CD8-positive, alpha-beta memory T cell (primary cell): ENCODE data around the gene PEF1. TPM values are rescaled to one million over a fixed set of nuclear protein-coding genes. Genes with fewer than 3 reads are reported as not detected.
A peak's percentile ranks its signal among the peaks of the same experiment; 100 is the strongest.

ENCODE experiments used
- CTCF ChIA-PET: fragments of 350-600 bp; sonication (Branson Sonifier 250); formaldehyde crosslinking; loops from one replicate; lab custom pipeline; 2021; ENCODE audit warnings: antibody characterized with exemption; lab: Charles Lee
- POLR2A ChIA-PET: fragments of 350-600 bp; sonication (Branson Sonifier 250); formaldehyde crosslinking; loops from one replicate; lab custom pipeline; 2021; ENCODE audit warnings: antibody characterized with exemption; lab: Charles Lee
- DNase-seq, 5 donors: peaks; one replicate each; pipeline versions ENCODE4 v3.0.0 to v3.0.0-alpha.2; 2020 to 2022; ENCODE audit warnings: mixed read lengths in 1 of 5
- H3K27ac ChIP-seq: one replicate; pipeline ENCODE4 v1.7.0; 2013; ENCODE audit warnings: low read depth, mild to moderate bottlenecking, low read length, moderate library complexity
- H3K27me3 ChIP-seq: 2 replicates; pipeline ENCODE4 v1.7.0; 2013; ENCODE audit warnings: low read length, mild to moderate bottlenecking; ENCODE audit not compliant: insufficient read depth, poor library complexity, severe bottlenecking
- H3K36me3 ChIP-seq: 2 replicates; pipeline ENCODE4 v1.7.0; 2013; ENCODE audit warnings: mild to moderate bottlenecking, low read length, moderate library complexity; ENCODE audit not compliant: insufficient read depth
- H3K4me1 ChIP-seq: 2 replicates; pipeline ENCODE4 v1.7.0; 2013; ENCODE audit warnings: mild to moderate bottlenecking, low read length, moderate library complexity; ENCODE audit not compliant: insufficient read depth
- H3K4me3 ChIP-seq: 2 replicates; pipeline ENCODE4 v1.7.0; 2013; ENCODE audit warnings: mild to moderate bottlenecking, low read length
- H3K9me3 ChIP-seq: 2 replicates; pipeline ENCODE4 v1.7.0; 2013; ENCODE audit warnings: mild to moderate bottlenecking, low read length
- H3K27ac Mint-ChIP-seq, 8 donors: one replicate each; pipeline ENCODE4 v1.8.0; 2020 to 2021; ENCODE audit warnings: mixed read lengths in 8 of 8, mild to moderate bottlenecking in 6 of 8, inconsistent platforms in 3 of 8, moderate library complexity in 3 of 8
- H3K27me3 Mint-ChIP-seq, 2 donors: one replicate each; pipeline ENCODE4 v1.8.0; 2020 to 2021; ENCODE audit warnings: mixed read lengths in 2 of 2, mild to moderate bottlenecking in 1 of 2, moderate library complexity in 1 of 2
- H3K36me3 Mint-ChIP-seq, 3 donors: one replicate each; pipeline ENCODE4 v1.8.0; 2020 to 2021; ENCODE audit warnings: mixed read lengths in 3 of 3, inconsistent platforms in 1 of 3, mild to moderate bottlenecking in 1 of 3
- H3K4me1 Mint-ChIP-seq, 3 donors: one replicate each; pipeline ENCODE4 v1.8.0; 2020 to 2021; ENCODE audit warnings: mixed read lengths in 3 of 3, inconsistent platforms in 1 of 3, mild to moderate bottlenecking in 1 of 3
- H3K4me3 Mint-ChIP-seq, 7 donors: one replicate each; pipeline ENCODE4 v1.8.0; 2020 to 2021; ENCODE audit warnings: mixed read lengths in 7 of 7, mild to moderate bottlenecking in 6 of 7, moderate library complexity in 4 of 7, inconsistent platforms in 2 of 7
- H3K9me3 Mint-ChIP-seq, 5 donors: one replicate each; pipeline ENCODE4 v1.8.0; 2020 to 2022; ENCODE audit warnings: mixed read lengths in 5 of 5, mild to moderate bottlenecking in 3 of 5, moderate library complexity in 2 of 5, inconsistent platforms in 1 of 5
- polyA plus RNA-seq: library from polyadenylated mRNA; unstranded; fragments of 300-500 nt; fragmentation: Illumina TruSeq; gene quantifications from one replicate; pipeline ENCODE4 v1.2.3, GENCODE V29; 2021
- total RNA-seq, 2 experiments: library from RNA; stranded (reverse); gene quantifications; one replicate each; pipeline ENCODE4 v1.2.3, GENCODE V29; 2021

PEF1 gene
- total and polyA plus RNA-seq, 3 experiments from 2014 or later, result 67.9 to 98.9 (median 69.9) TPM

- Mint-ChIP-seq H3K36me3 (no peaks in the 10 kb centered on the region), H3K4me3 (peak overlapping the region in 5 of 7 donors; percentile 60 to 83 (median 64)), H3K4me1 (peaks cover 5 to 13% (median 5%) of the 10 kb centered on the region in 3 donors), H3K27me3 (peaks cover 13 to 20% of the 10 kb centered on the region in 2 donors), H3K27ac (peak overlapping the region in 1 of 8 donors; percentile 81), H3K9me3 (no peaks in the 10 kb centered on the region)
- Histone ChIP-seq H3K27ac (no peak overlapping the region), H3K27me3 (peaks cover 6% of the 10 kb centered on the region), H3K4me3 (peak overlapping the region; percentile 6), H3K9me3 (no peaks in the 10 kb centered on the region), H3K36me3 (no peaks in the 10 kb centered on the region), H3K4me1 (peaks cover 3% of the 10 kb centered on the region)
- no peak for DNase-seq
- POLR2A ChIA-PET, result no interaction called here
- CTCF ChIA-PET, result interaction anchor here (0.9 to 1.5 kb wide), 2 partner anchors 45 to 119 kb away, joined by 3 to 9 read pairs; no protein-coding TSS in a partner anchor
These were observed 25.9 kb upstream of the PEF1 start for GRCh38 chr1:31670593-31670964.

- Mint-ChIP-seq H3K36me3 (no peaks in the 10 kb centered on the region), H3K9me3 (no peaks in the 10 kb centered on the region), H3K4me3 (peak overlapping the region in 6 of 7 donors; percentile 60 to 83 (median 71)), H3K27ac (peak overlapping the region in 4 of 8 donors; percentile 4 to 81 (median 28)), H3K4me1 (peaks cover 5 to 13% (median 5%) of the 10 kb centered on the region in 3 donors), H3K27me3 (peaks cover 11 to 20% of the 10 kb centered on the region in 2 donors)
- ChIA-PET POLR2A (no interaction called here), CTCF (interaction anchor here (0.9 to 1.5 kb wide), 2 partner anchors 46 to 119 kb away, joined by 3 to 9 read pairs; no protein-coding TSS in a partner anchor)
- Histone ChIP-seq H3K27ac (no peak overlapping the region), H3K36me3 (no peaks in the 10 kb centered on the region), H3K4me1 (peaks cover 3% of the 10 kb centered on the region), H3K27me3 (peaks cover 6% of the 10 kb centered on the region), H3K4me3 (peak overlapping the region; percentile 6), H3K9me3 (no peaks in the 10 kb centered on the region)
- DNase-seq, result peak in 3 of 5 donors; percentile 19 to 52 (median 50)
These were observed 25.3 kb upstream of the PEF1 start for GRCh38 chr1:31669786-31670592.

GRCh38 chr1:31669433-31669785 is 24.7 kb upstream of the PEF1 start:
- Mint-ChIP-seq H3K9me3 (no peaks in the 10 kb centered on the region), H3K4me1 (peaks cover 5 to 13% (median 5%) of the 10 kb centered on the region in 3 donors), H3K36me3 (no peaks in the 10 kb centered on the region), H3K4me3 (peak overlapping the region in 2 of 7 donors; percentile 60 to 82), H3K27me3 (peaks cover 11 to 20% of the 10 kb centered on the region in 2 donors), H3K27ac (no peak overlapping the region)
- Histone ChIP-seq H3K36me3 (no peaks in the 10 kb centered on the region), H3K9me3 (no peaks in the 10 kb centered on the region), H3K4me3 (no peak overlapping the region), H3K4me1 (peaks cover 3% of the 10 kb centered on the region), H3K27me3 (peaks cover 6% of the 10 kb centered on the region), H3K27ac (no peak overlapping the region)
- ChIA-PET CTCF (no interaction called here), POLR2A (no interaction called here)
- no peak for DNase-seq

- no peaks in the 10 kb centered on the region for H3K36me3 ChIP-seq
- Mint-ChIP-seq H3K36me3 (no peaks in the 10 kb centered on the region), H3K4me3 (no peak overlapping the region), H3K4me1 (peaks cover 5 to 13% (median 5%) of the 10 kb centered on the region in 3 donors), H3K27me3 (peaks cover 11 to 20% of the 10 kb centered on the region in 2 donors), H3K9me3 (no peaks in the 10 kb centered on the region), H3K27ac (no peak overlapping the region)
- H3K27me3 ChIP-seq, result peaks cover 6% of the 10 kb centered on the region
- no peaks in the 10 kb centered on the region for H3K9me3 ChIP-seq
- no peak overlapping the region for H3K27ac ChIP-seq
- no peak overlapping the region for H3K4me3 ChIP-seq
- no peak for DNase-seq
- ChIA-PET POLR2A (no interaction called here), CTCF (interaction anchor here (2.1 kb wide), 1 partner anchor 120 kb away, joined by 10 read pairs; no protein-coding TSS in a partner anchor)
- peaks cover 3% of the 10 kb centered on the region for H3K4me1 ChIP-seq
These were observed 23.7 kb upstream of the PEF1 start for GRCh38 chr1:31668303-31668883.

- peaks cover 5 to 13% (median 5%) of the 10 kb centered on the region in 3 donors for H3K4me1 Mint-ChIP-seq
- peaks cover 3% of the 10 kb centered on the region for H3K4me1 ChIP-seq
- no peaks in the 10 kb centered on the region for H3K9me3 ChIP-seq
- POLR2A ChIA-PET, result no interaction called here
- H3K27ac ChIP-seq, result no peak overlapping the region
- peaks cover 11 to 23% of the 10 kb centered on the region in 2 donors for H3K27me3 Mint-ChIP-seq
- CTCF ChIA-PET, result interaction anchor here (1.4 to 2.1 kb wide), 2 partner anchors 79 to 121 kb away, joined by 3 to 10 read pairs; no protein-coding TSS in a partner anchor
- H3K27ac Mint-ChIP-seq, result peak overlapping the region in 1 of 8 donors; percentile 33
- H3K4me3 ChIP-seq, result no peak overlapping the region
- H3K36me3 ChIP-seq, result no peaks in the 10 kb centered on the region
- H3K36me3 Mint-ChIP-seq, result no peaks in the 10 kb centered on the region
- H3K9me3 Mint-ChIP-seq, result no peaks in the 10 kb centered on the region
- H3K4me3 Mint-ChIP-seq, result no peak overlapping the region
- no peak for DNase-seq
- peaks cover 6% of the 10 kb centered on the region for H3K27me3 ChIP-seq
These were observed 22.5 kb upstream of the PEF1 start for GRCh38 chr1:31667065-31667785.

- Histone ChIP-seq H3K27me3 (peaks cover 6% of the 10 kb centered on the region), H3K27ac (no peak overlapping the region), H3K4me3 (no peak overlapping the region), H3K9me3 (no peaks in the 10 kb centered on the region), H3K36me3 (no peaks in the 10 kb centered on the region), H3K4me1 (peaks cover 3% of the 10 kb centered on the region)
- Mint-ChIP-seq H3K36me3 (no peaks in the 10 kb centered on the region), H3K9me3 (no peaks in the 10 kb centered on the region), H3K4me3 (no peak overlapping the region), H3K27me3 (peaks cover 11 to 23% of the 10 kb centered on the region in 2 donors), H3K4me1 (peaks cover 5 to 13% (median 5%) of the 10 kb centered on the region in 3 donors), H3K27ac (peak overlapping the region in 3 of 8 donors; percentile 11 to 48 (median 38))
- POLR2A ChIA-PET, result no interaction called here
- CTCF ChIA-PET, result interaction anchor here (1.1 to 8.4 kb wide), 4 partner anchors 8 to 123 kb away, joined by 3 to 89 read pairs (median 6); no protein-coding TSS in a partner anchor
- DNase-seq, result no peak
These were observed 21.7 kb upstream of the PEF1 start for GRCh38 chr1:31666263-31666963.

- Histone ChIP-seq H3K27me3 (peaks cover 6% of the 10 kb centered on the region), H3K27ac (no peak overlapping the region), H3K4me3 (no peak overlapping the region), H3K4me1 (peaks cover 3% of the 10 kb centered on the region), H3K36me3 (no peaks in the 10 kb centered on the region), H3K9me3 (no peaks in the 10 kb centered on the region)
- no peak for DNase-seq
- POLR2A ChIA-PET, result no interaction called here
- Mint-ChIP-seq H3K27ac (no peak overlapping the region), H3K4me1 (peaks cover 4 to 9% (median 5%) of the 10 kb centered on the region in 3 donors), H3K9me3 (no peaks in the 10 kb centered on the region), H3K36me3 (no peaks in the 10 kb centered on the region), H3K27me3 (peaks cover 11 to 18% of the 10 kb centered on the region in 2 donors), H3K4me3 (no peak overlapping the region)
- CTCF ChIA-PET, result interaction anchor here (0.6 to 8.4 kb wide), 6 partner anchors 36 to 298 kb away, joined by 3 to 89 read pairs (median 4); no protein-coding TSS in a partner anchor
These were observed 20.7 kb upstream of the PEF1 start for GRCh38 chr1:31665234-31665878.
